Cardiac fibroblast (primary cell): ENCODE data around the gene CCNK.

ENCODE experiments used
- DNase-seq, 2 donors: peaks; one replicate each; pipeline versions ENCODE4 v3.0.0 to v3.0.0-alpha.2; 2010; ENCODE audit warnings: low read depth in 2 of 2
- H3K4me3 ChIP-seq, 2 donors: replicated peaks in 1 of 2; 1 replicate in 1 of 2; 2 replicates in 1 of 2; pipeline ENCODE4 v1.5.1; 2011; ENCODE audit warnings: low read depth in 2 of 2, low read length in 2 of 2, mild to moderate bottlenecking in 2 of 2, moderate library complexity in 1 of 2
- CTCF ChIP-seq: IDR thresholded peaks from one replicate; pipeline ENCODE4 v1.5.1; 2011; ENCODE audit warnings: low read depth, mild to moderate bottlenecking, low read length, inconsistent platforms

CCNK gene

GRCh38 chr14:99532310-99532709 lies 51.1 kb downstream of the CCNK start:
- no peak for TF ChIP-seq CTCF
- no peak for DNase-seq
- H3K4me3 ChIP-seq, result no peak overlapping the region

GRCh38 chr14:99534333-99534732 lies 53.1 kb downstream of the CCNK start:
- no peak overlapping the region for H3K4me3 ChIP-seq
- TF ChIP-seq CTCF, result no peak
- DNase-seq, result no peak

GRCh38 chr14:99534863-99535262 lies 53.7 kb downstream of the CCNK start:
- DNase-seq, result no peak
- H3K4me3 ChIP-seq, result no peak overlapping the region
- TF ChIP-seq CTCF, result no peak

GRCh38 chr14:99535448-99535847 lies 54.2 kb downstream of the CCNK start:
- H3K4me3 ChIP-seq, result no peak overlapping the region
- DNase-seq, result no peak
- no peak for TF ChIP-seq CTCF

GRCh38 chr14:99535908-99536778 lies 54.9 kb downstream of the CCNK start:
- no peak for DNase-seq
- TF ChIP-seq CTCF, result no peak
- H3K4me3 ChIP-seq, result no peak overlapping the region

- DNase-seq, result peak; percentile 76 to 80
- no peak overlapping the region for H3K4me3 ChIP-seq
- TF ChIP-seq CTCF, result no peak
Observed at GRCh38 chr14:99537399-99537798, 56.2 kb downstream of the CCNK start.
